HepG2 (cell line): Measurements from ENCODE around the gene KAZN. TPM values are rescaled to one million over a fixed set of nuclear protein-coding genes. Genes with fewer than 3 reads are reported as not detected.

Experiments used
- AGO1 ChIP-seq: fragments of 200-400 bp; formaldehyde crosslinking; IDR thresholded peaks from 2 replicates; pipeline ENCODE4 v1.6.1; 2017; ENCODE audit warnings: mild to moderate bottlenecking, low read depth, low read length, moderate library complexity; ENCODE audit not compliant: poor library complexity, severe bottlenecking
- ARID2 ChIP-seq: sonication (generic); formaldehyde crosslinking; IDR thresholded peaks from 2 replicates; pipeline ENCODE4 v1.8.1; 2022; ENCODE audit warnings: mild to moderate bottlenecking, missing genetic modification reagents, borderline replicate concordance
- ATF6 ChIP-seq: sonication (generic); formaldehyde crosslinking; conservative IDR thresholded peaks from 2 replicates; pipeline ENCODE4 v1.4.0; 2020; ENCODE audit warnings: missing genetic modification reagents
- CHCHD3 ChIP-seq: sonication (generic); formaldehyde crosslinking; IDR thresholded peaks from 2 replicates; pipeline ENCODE4 v1.8.0; 2022; ENCODE audit warnings: mild to moderate bottlenecking, missing genetic modification reagents, moderate library complexity
- DPF2 ChIP-seq: sonication (generic); formaldehyde crosslinking; IDR thresholded peaks from 2 replicates; pipeline ENCODE4 v1.4.0; 2020; ENCODE audit warnings: mild to moderate bottlenecking, low read depth, missing genetic modification reagents, borderline replicate concordance
- IRX3 ChIP-seq: sonication (generic); formaldehyde crosslinking; IDR thresholded peaks from 2 replicates; pipeline ENCODE4 v1.8.1; 2023; ENCODE audit warnings: mild to moderate bottlenecking, low read depth, missing genetic modification reagents, borderline replicate concordance
- MAFK ChIP-seq, 2 experiments: IDR thresholded peaks in 1 of 2; conservative IDR thresholded peaks in 1 of 2; 2 replicates each; pipeline ENCODE4 v1.6.1; 2011; ENCODE audit warnings: improper control_type of control experiment in 2 of 2, low read length in 2 of 2
- PITX1 ChIP-seq: sonication (generic); formaldehyde crosslinking; IDR thresholded peaks from 2 replicates; pipeline ENCODE4 v1.5.1; 2020; ENCODE audit warnings: mild to moderate bottlenecking, missing genetic modification reagents
- SMYD3 ChIP-seq: sonication (generic); formaldehyde crosslinking; IDR thresholded peaks from 2 replicates; pipeline ENCODE4 v1.8.1; 2023; ENCODE audit warnings: mild to moderate bottlenecking, missing genetic modification reagents
- THRA ChIP-seq: sonication (generic); formaldehyde crosslinking; IDR thresholded peaks from 2 replicates; pipeline ENCODE4 v1.4.0; 2020; ENCODE audit warnings: missing genetic modification reagents, borderline replicate concordance
- TMF1 ChIP-seq: sonication (generic); formaldehyde crosslinking; IDR thresholded peaks from 2 replicates; pipeline ENCODE4 v1.8.1; 2022; ENCODE audit warnings: low read depth, missing genetic modification reagents
- ZBTB37 ChIP-seq: sonication (generic); formaldehyde crosslinking; IDR thresholded peaks from 2 replicates; pipeline ENCODE4 v1.4.0; 2020; ENCODE audit warnings: mild to moderate bottlenecking, missing genetic modification reagents
- ZNF318 ChIP-seq: sonication (generic); formaldehyde crosslinking; IDR thresholded peaks from 2 replicates; pipeline ENCODE4 v1.4.0; 2020; ENCODE audit warnings: mild to moderate bottlenecking, missing genetic modification reagents
- ZNF547 ChIP-seq: sonication (generic); formaldehyde crosslinking; IDR thresholded peaks from 2 replicates; pipeline ENCODE4 v1.5.1; 2020; ENCODE audit warnings: mild to moderate bottlenecking, missing genetic modification reagents
- ZNF883 ChIP-seq: sonication (generic); formaldehyde crosslinking; IDR thresholded peaks from 2 replicates; pipeline ENCODE4 v1.5.1; 2020; ENCODE audit warnings: mild to moderate bottlenecking, missing genetic modification reagents; ENCODE audit errors: not compliant biosample characterization
- ZSCAN21 ChIP-seq: sonication (generic); formaldehyde crosslinking; IDR thresholded peaks from 2 replicates; pipeline ENCODE4 v1.8.0; 2022; ENCODE audit warnings: mild to moderate bottlenecking, missing genetic modification reagents, moderate library complexity, borderline replicate concordance
- polyA plus RNA-seq, 8 experiments: library from polyadenylated mRNA; depleted of rRNA in 3 of 8; stranded (reverse) in 7 of 8; unstranded in 1 of 8; fragments of >200 nt; fragmentation: Illumina TruSeq in 4 of 8; extraction: Trizol in 4 of 8; gene quantifications; 2 replicates each; pipeline versions ENCODE4 v1.2.1 to v1.2.3, GENCODE V29; 2011 to 2016; ENCODE audit warnings: low read depth in 4 of 8, missing spikeins in 1 of 8, mixed read lengths in 1 of 8; ENCODE audit not compliant: insufficient read depth in 1 of 8
- total RNA-seq, 5 experiments: library from RNA; depleted of rRNA; stranded (reverse); fragments of >200 nt; fragmentation: Illumina TruSeq; extraction: Trizol; gene quantifications; 2 replicates each; pipeline ENCODE4 v1.2.3, GENCODE V29; 2016; ENCODE audit warnings: low read depth in 1 of 5

KAZN gene
- total and polyA plus RNA-seq, 2 of the 13 experiments (the other 11 are each of a cell fraction or from before 2014, with no cell fraction given), result 10.4 to 13.5 TPM

- TF ChIP-seq IRX3 (CRISPR knock-in tag) (no peak), ARID2 (CRISPR knock-in tag) (no peak), TMF1 (CRISPR knock-in tag) (no peak), THRA (CRISPR knock-in tag) (peak; percentile 40; the same call in 1 of the 2 replicates), PITX1 (peak; percentile 87), ZNF883 (no peak), SMYD3 (CRISPR knock-in tag) (0 out of 2 replicates have a peak, but pooled peaks have one; percentile 40), ZNF547 (CRISPR knock-in tag) (no peak), CHCHD3 (CRISPR knock-in tag) (no peak), AGO1 (no peak), DPF2 (CRISPR knock-in tag) (peak; percentile 59), ATF6 (no peak), ZNF318 (CRISPR knock-in tag) (no peak), MAFK (conservative IDR thresholded peaks at IDR 0.05 in 1 of 2, IDR thresholded peaks at IDR 0.05 in 1 of 2; ENCODE audit: low read length in 2 of 2) (no peak), ZSCAN21 (CRISPR knock-in tag) (no peak), ZBTB37 (CRISPR knock-in tag) (no peak)
These were observed 552.9 kb downstream of the KAZN start (continued) for GRCh38 chr1:15151377-15151806.
